Hepatic stellate cell (primary cell): ENCODE data around the gene TMEM74B.

Source experiments
- DNase-seq: peaks from one replicate; pipeline ENCODE4 v3.0.0; 2011; ENCODE audit warnings: low spot score

TMEM74B gene

GRCh38 chr20:1137236-1137635, 47.5 kb downstream of the TMEM74B start:
- no peak for DNase-seq

DNA sequence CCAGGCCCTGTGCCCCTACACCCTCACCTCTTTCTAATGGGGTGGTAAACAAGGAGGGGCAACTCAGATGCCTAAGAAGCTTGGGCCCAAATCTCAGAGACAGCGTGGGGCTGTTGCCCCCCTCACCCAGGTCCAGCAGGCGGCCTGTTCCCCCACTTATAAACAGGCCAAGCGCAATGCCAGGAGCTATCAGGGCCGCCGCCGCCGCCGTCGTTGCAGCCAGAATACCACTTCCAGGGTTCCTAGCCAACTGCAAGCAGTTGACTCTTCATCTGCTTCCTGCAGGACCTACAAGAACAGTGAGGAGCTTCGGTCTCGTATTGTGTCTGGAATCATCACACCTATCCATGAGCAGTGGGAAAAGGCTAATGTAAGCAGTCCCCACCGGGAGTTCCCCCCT, 49.9 kb downstream of the TMEM74B start:
- no peak for DNase-seq

GRCh38 chr20:1134355-1134754, 50.4 kb downstream of the TMEM74B start:
- DNase-seq: no peak

GRCh38 chr20:1131354-1131753, 53.4 kb downstream of the TMEM74B start:
- DNase-seq: no peak

DNA sequence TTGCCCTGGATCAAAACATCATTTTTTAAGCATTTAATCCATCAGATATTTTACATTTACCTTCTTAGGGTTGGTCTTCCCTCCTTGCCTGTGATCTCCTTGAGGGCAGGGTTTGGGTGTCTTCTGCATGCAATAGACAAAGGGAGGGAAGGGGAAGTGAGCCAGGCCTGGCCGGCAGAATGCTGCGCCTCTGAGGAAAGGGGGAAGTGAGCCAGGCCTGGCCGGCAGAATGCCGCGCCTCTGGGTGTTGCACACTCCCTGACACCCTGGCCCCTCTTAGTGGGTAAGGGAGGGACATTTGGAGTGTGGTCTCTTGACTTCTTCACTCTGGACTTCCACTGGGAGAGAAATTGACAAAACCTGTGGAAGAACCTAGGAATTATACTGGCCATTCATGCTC, 53.9 kb downstream of the TMEM74B start:
- no peak for DNase-seq
